Progenitor cell of endocrine pancreas (in vitro differentiated cells): Measurements from ENCODE around the gene PXK. TPM values are rescaled to one million over a fixed set of nuclear protein-coding genes. Genes with fewer than 3 reads are reported as not detected.

Experiments used
- DNase-seq: peaks from one replicate; pipeline ENCODE4 v3.0.0; 2021; ENCODE audit warnings: low spot score; ENCODE audit not compliant: unreplicated experiment
- H3K27ac Mint-ChIP-seq: 2 replicates; pipeline ENCODE4 v1.8.0; 2021; ENCODE audit warnings: mild to moderate bottlenecking, moderate library complexity, mixed read lengths
- H3K27me3 Mint-ChIP-seq: 2 replicates; pipeline ENCODE4 v1.8.0; 2021; ENCODE audit warnings: mixed read lengths
- H3K36me3 Mint-ChIP-seq: 2 replicates; pipeline ENCODE4 v1.8.0; 2022; ENCODE audit warnings: mixed read lengths; ENCODE audit not compliant: insufficient read depth
- H3K4me1 Mint-ChIP-seq: 2 replicates; pipeline ENCODE4 v1.8.0; 2021; ENCODE audit warnings: low read depth, mixed read lengths
- H3K4me3 Mint-ChIP-seq: 2 replicates; pipeline ENCODE4 v1.8.0; 2021; ENCODE audit warnings: low read depth, mild to moderate bottlenecking, moderate library complexity, mixed read lengths
- H3K9me3 Mint-ChIP-seq: 2 replicates; pipeline ENCODE4 v1.8.0; 2021; ENCODE audit warnings: low read depth, mixed read lengths
- total RNA-seq: library from RNA; stranded (reverse); gene quantifications from 2 replicates; pipeline ENCODE4 v1.2.1, GENCODE V29; 2021
- TF ChIP-seq, protein P1 (sequence below): fragments of 200-600 bp; sonication (generic); IDR thresholded peaks from one replicate; pipeline ENCODE4 v1.5.0; 2021; ENCODE audit warnings: antibody characterized with exemption, mild to moderate bottlenecking; ENCODE audit not compliant: unreplicated experiment

Gene PXK
- total RNA-seq, 1 donor from 2014 or later: 12.5 TPM

GRCh38 chr3:58425782-58426181 lies 93.1 kb downstream of the PXK start:
- H3K4me1 Mint-ChIP-seq: peaks cover 5% of the 10 kb centered on the region
- no peaks in the 10 kb centered on the region for H3K9me3 Mint-ChIP-seq
- H3K27ac Mint-ChIP-seq: peak overlapping the region; percentile 40
- peaks cover 25% of the 10 kb centered on the region for H3K36me3 Mint-ChIP-seq
- TF ChIP-seq, protein P1, sequence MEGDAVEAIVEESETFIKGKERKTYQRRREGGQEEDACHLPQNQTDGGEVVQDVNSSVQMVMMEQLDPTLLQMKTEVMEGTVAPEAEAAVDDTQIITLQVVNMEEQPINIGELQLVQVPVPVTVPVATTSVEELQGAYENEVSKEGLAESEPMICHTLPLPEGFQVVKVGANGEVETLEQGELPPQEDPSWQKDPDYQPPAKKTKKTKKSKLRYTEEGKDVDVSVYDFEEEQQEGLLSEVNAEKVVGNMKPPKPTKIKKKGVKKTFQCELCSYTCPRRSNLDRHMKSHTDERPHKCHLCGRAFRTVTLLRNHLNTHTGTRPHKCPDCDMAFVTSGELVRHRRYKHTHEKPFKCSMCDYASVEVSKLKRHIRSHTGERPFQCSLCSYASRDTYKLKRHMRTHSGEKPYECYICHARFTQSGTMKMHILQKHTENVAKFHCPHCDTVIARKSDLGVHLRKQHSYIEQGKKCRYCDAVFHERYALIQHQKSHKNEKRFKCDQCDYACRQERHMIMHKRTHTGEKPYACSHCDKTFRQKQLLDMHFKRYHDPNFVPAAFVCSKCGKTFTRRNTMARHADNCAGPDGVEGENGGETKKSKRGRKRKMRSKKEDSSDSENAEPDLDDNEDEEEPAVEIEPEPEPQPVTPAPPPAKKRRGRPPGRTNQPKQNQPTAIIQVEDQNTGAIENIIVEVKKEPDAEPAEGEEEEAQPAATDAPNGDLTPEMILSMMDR: no peak
- DNase-seq: no peak
- no peaks in the 10 kb centered on the region for H3K27me3 Mint-ChIP-seq
- no peak overlapping the region for H3K4me3 Mint-ChIP-seq

- Mint-ChIP-seq H3K27ac (no peak overlapping the region), H3K36me3 (peaks cover 28% of the 10 kb centered on the region), H3K4me1 (peaks cover 15% of the 10 kb centered on the region), H3K27me3 (no peaks in the 10 kb centered on the region), H3K4me3 (no peak overlapping the region), H3K9me3 (no peaks in the 10 kb centered on the region)
- TF ChIP-seq, protein P1: no peak
- no peak for DNase-seq
Observed at GRCh38 chr3:58427661-58428361, 95.1 kb downstream of the PXK start.

GRCh38 chr3:58429657-58430056 lies 97.0 kb downstream of the PXK start:
- TF ChIP-seq, protein P1: no peak
- DNase-seq: no peak

DNA sequence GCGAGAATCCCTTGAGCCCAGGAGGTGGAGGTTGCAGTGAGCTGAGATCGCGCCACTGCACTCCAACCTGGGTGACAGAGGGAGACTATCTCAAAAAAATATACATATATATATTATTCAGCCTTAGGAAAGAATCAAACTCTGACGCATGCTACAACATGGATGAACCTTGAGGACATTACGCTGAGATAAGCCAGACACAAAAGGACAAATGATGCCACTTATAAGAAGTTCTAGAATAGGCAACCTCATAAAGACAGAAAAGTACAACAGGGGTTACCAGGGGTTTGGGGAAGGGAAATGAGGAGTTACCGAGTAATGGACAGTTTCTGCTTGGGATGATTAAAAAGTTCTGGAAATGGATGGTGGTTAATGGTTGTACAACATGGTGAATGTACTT lies 100.2 kb downstream of the PXK start:
- TF ChIP-seq, protein P1: no peak
- peak overlapping the region; percentile 98 for H3K27ac Mint-ChIP-seq
- no peaks in the 10 kb centered on the region for H3K9me3 Mint-ChIP-seq
- peaks cover 20% of the 10 kb centered on the region for H3K36me3 Mint-ChIP-seq
- H3K4me1 Mint-ChIP-seq: peaks cover 29% of the 10 kb centered on the region
- peak overlapping the region; percentile 91 for H3K4me3 Mint-ChIP-seq
- no peak for DNase-seq
- H3K27me3 Mint-ChIP-seq: no peaks in the 10 kb centered on the region

More at GRCh38 chr3:58429657-58430056, 97.0 kb downstream of the PXK start:
- no peaks in the 10 kb centered on the region for H3K27me3 Mint-ChIP-seq
- H3K4me1 Mint-ChIP-seq: peaks cover 26% of the 10 kb centered on the region
- H3K27ac Mint-ChIP-seq: no peak overlapping the region
- H3K4me3 Mint-ChIP-seq: no peak overlapping the region
- no peaks in the 10 kb centered on the region for H3K9me3 Mint-ChIP-seq
- H3K36me3 Mint-ChIP-seq: peaks cover 24% of the 10 kb centered on the region

GRCh38 chr3:58433400-58434167 lies 100.9 kb downstream of the PXK start, which contains the start of gene PDHB:
Gene PDHB (minus strand): TSS chr3:58433832. CDS start chr3:58433809, 23 bp downstream.
- peak; percentile 80 for DNase-seq
- Mint-ChIP-seq H3K4me3 (peak within 1 kb of the TSS; percentile 91), H3K27ac (peak within 1 kb of the TSS; percentile 98), H3K4me1 (peaks cover 29% of the 10 kb centered on the region), H3K36me3 (peaks cover 14% of the 10 kb centered on the region), H3K9me3 (no peaks in the 10 kb centered on the region), H3K27me3 (no peaks in the 10 kb centered on the region)
- TF ChIP-seq, protein P1: no peak
